ENCODE measurements around the gene PDXP.

The PDXP gene

GRCh38 chr22:37632174-37633088 is 26.1 kb upstream of the PDXP start:
- no peak for TF ChIP-seq POLR2AphosphoS5 (IDR thresholded peaks at IDR 0.05; ENCODE audit: low read depth, low read length)
- TF ChIP-seq, protein P1, sequence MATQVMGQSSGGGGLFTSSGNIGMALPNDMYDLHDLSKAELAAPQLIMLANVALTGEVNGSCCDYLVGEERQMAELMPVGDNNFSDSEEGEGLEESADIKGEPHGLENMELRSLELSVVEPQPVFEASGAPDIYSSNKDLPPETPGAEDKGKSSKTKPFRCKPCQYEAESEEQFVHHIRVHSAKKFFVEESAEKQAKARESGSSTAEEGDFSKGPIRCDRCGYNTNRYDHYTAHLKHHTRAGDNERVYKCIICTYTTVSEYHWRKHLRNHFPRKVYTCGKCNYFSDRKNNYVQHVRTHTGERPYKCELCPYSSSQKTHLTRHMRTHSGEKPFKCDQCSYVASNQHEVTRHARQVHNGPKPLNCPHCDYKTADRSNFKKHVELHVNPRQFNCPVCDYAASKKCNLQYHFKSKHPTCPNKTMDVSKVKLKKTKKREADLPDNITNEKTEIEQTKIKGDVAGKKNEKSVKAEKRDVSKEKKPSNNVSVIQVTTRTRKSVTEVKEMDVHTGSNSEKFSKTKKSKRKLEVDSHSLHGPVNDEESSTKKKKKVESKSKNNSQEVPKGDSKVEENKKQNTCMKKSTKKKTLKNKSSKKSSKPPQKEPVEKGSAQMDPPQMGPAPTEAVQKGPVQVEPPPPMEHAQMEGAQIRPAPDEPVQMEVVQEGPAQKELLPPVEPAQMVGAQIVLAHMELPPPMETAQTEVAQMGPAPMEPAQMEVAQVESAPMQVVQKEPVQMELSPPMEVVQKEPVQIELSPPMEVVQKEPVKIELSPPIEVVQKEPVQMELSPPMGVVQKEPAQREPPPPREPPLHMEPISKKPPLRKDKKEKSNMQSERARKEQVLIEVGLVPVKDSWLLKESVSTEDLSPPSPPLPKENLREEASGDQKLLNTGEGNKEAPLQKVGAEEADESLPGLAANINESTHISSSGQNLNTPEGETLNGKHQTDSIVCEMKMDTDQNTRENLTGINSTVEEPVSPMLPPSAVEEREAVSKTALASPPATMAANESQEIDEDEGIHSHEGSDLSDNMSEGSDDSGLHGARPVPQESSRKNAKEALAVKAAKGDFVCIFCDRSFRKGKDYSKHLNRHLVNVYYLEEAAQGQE (IDR thresholded peaks at IDR 0.05; ENCODE audit: insufficient read depth in 1 of 2, low read depth in 2 of 2, low read length in 2 of 2) = no peak
- TF ChIP-seq SIN3A (IDR thresholded peaks at IDR 0.05; ENCODE audit: borderline replicate concordance, insufficient read depth, low read length) = no peak
- no peak for TF ChIP-seq TAF1 (IDR thresholded peaks at IDR 0.05; ENCODE audit: borderline replicate concordance, insufficient read depth, low read length)
- no peak for TF ChIP-seq FOXP2 (optimal IDR thresholded peaks at IDR 0.05; ENCODE audit: borderline replicate concordance, extremely low read depth, extremely low read length, insufficient read depth)

DNA sequence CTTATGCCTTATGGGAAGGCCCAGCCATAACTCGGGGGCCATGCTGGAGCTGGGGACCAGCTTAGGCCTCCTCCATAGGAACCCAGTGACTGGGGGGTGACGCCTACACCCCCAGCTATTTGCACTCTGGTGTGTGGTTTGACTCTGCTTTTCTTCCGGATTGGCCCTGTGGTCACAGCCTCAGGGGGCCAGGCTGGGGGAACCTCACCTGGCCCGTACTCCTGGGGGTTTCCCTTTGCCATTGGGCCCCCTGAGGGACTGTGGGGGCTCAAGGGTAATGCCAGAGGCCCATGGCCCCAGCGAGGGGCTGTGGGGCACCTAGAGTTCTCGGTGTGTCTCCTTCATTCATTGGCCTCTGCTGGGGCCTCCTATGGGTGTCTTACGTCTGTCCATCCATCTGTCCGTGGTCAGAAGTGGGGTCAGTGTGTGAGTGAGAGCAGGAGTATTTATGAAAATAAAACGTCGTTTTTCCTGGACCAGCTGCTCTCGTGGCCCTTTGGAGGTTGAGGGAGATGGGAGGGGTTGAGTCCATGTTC is 25.4 kb upstream of the PDXP start:
- TF ChIP-seq, protein P1 (IDR thresholded peaks at IDR 0.05; ENCODE audit: insufficient read depth in 1 of 2, low read depth in 2 of 2, low read length in 2 of 2) = no peak
- TF ChIP-seq TAF1 (IDR thresholded peaks at IDR 0.05; ENCODE audit: borderline replicate concordance, insufficient read depth, low read length) = 0 out of 2 replicates have a peak, but pooled peaks have one; percentile 23

- peak; percentile 36 for TF ChIP-seq FOXP2 (optimal IDR thresholded peaks at IDR 0.05; ENCODE audit: borderline replicate concordance, extremely low read depth, extremely low read length, insufficient read depth)
- no peak for TF ChIP-seq SIN3A (IDR thresholded peaks at IDR 0.05; ENCODE audit: borderline replicate concordance, insufficient read depth, low read length)
Observed at GRCh38 chr22:37633625-37634416, 24.7 kb upstream of the PDXP start.

GRCh38 chr22:37634417-37634924 is 24.1 kb upstream of the PDXP start:
- TF ChIP-seq TAF1 (IDR thresholded peaks at IDR 0.05; ENCODE audit: borderline replicate concordance, insufficient read depth, low read length) (no peak), FOXP2 (optimal IDR thresholded peaks at IDR 0.05; ENCODE audit: borderline replicate concordance, extremely low read depth, extremely low read length, insufficient read depth) (no peak), POLR2AphosphoS5 (IDR thresholded peaks at IDR 0.05; ENCODE audit: low read depth, low read length) (no peak), SIN3A (IDR thresholded peaks at IDR 0.05; ENCODE audit: borderline replicate concordance, insufficient read depth, low read length) (no peak)
- TF ChIP-seq, protein P1 (IDR thresholded peaks at IDR 0.05; ENCODE audit: insufficient read depth in 1 of 2, low read depth in 2 of 2, low read length in 2 of 2) = no peak

DNA sequence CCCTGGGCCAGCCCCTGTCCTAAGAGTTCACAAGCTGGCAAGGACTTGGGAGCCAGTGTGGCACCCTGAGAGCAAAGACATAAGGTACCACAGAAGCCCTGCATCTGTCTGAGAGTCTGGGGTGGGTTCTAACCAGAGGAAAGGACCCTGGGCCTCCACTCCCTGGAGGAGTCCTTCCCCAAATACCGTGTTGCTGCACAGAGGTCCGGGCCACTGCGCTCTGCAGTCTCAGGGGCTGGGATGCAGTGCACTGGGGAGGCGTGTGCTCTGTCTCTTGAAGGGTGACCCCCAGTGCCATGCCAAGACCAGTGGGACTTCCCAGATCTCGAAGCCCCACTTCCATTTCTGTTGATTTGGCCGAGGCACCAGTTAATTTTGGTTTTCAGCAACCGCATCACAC is 23.4 kb upstream of the PDXP start:
- no peak for TF ChIP-seq POLR2AphosphoS5 (IDR thresholded peaks at IDR 0.05; ENCODE audit: low read depth, low read length)

Data from PFSK-1 (cell line).